Measurements from ENCODE around the gene ZNF362.

Gene ZNF362

GRCh38 chr1:33335020-33335419, 78.7 kb downstream of the ZNF362 start:
- no peak for DNase-seq

DNA sequence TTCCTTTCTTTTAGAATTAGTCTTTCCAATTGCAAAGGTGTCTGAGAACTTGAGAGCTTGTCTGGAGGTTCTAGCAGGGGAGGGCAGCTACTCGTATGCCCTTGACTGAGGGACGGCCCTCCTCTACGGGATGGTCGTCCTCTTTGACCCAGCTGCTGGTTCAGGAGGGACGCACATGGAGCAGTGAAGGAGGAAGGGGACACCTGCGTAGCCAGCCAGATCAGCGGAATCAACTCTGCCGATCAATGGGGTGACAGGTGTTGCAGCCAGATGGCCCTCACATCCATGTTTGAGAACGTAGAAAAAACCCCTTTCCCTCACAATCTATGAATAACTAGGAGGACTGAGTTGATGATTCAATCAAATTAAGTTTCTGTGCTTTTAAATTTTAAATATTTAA, 80.3 kb downstream of the ZNF362 start:
- no peaks in the 10 kb centered on the region for H3K27me3 ChIP-seq (ENCODE audit: insufficient read depth, low read length, poor library complexity)
- no peak overlapping the region for H2AFZ ChIP-seq (ENCODE audit: low read depth, low read length)
- no peaks in the 10 kb centered on the region for H3K9me3 ChIP-seq (ENCODE audit: insufficient read depth, low read length, severe bottlenecking)
- H3K36me3 ChIP-seq (ENCODE audit: insufficient read depth, low read length), result peaks cover 52% of the 10 kb centered on the region
- H4K20me1 ChIP-seq (ENCODE audit: insufficient read depth, low read length), result peaks cover 85% of the 10 kb centered on the region
- DNase-seq (no peak), ATAC-seq (ENCODE audit: insufficient read depth, low read depth) (no peak)
- no peak overlapping the region for H3K4me3 ChIP-seq (ENCODE audit: low read depth in 1 of 2, low read length in 2 of 2)
- TF ChIP-seq CTCF (IDR thresholded peaks at IDR 0.05; ENCODE audit: borderline replicate concordance, extremely low read depth, low read length, poor library complexity, severe bottlenecking), result no peak
- no peak for TF ChIP-seq EZH2 (IDR thresholded peaks at IDR 0.05; ENCODE audit: borderline replicate concordance, low read depth, low read length, severe bottlenecking)
- no peak overlapping the region for H3K9ac ChIP-seq (ENCODE audit: low read depth, low read length)
- no peak overlapping the region for H3K27ac ChIP-seq (ENCODE audit: low read length)
- no peaks in the 10 kb centered on the region for H3K4me1 ChIP-seq (ENCODE audit: insufficient read depth, low read length)
- H3K79me2 ChIP-seq (ENCODE audit: insufficient read depth, low read length), result peaks cover 87% of the 10 kb centered on the region
- no peak overlapping the region for H3K4me2 ChIP-seq (ENCODE audit: insufficient read depth, low read length)

More at GRCh38 chr1:33335020-33335419, 78.7 kb downstream of the ZNF362 start:
- H3K27ac ChIP-seq (ENCODE audit: low read length), result no peak overlapping the region
- H3K79me2 ChIP-seq (ENCODE audit: insufficient read depth, low read length), result peaks cover 72% of the 10 kb centered on the region
- no peaks in the 10 kb centered on the region for H3K4me1 ChIP-seq (ENCODE audit: insufficient read depth, low read length)
- no peak overlapping the region for H3K4me2 ChIP-seq (ENCODE audit: insufficient read depth, low read length)
- no peaks in the 10 kb centered on the region for H3K9me3 ChIP-seq (ENCODE audit: insufficient read depth, low read length, severe bottlenecking)
- H3K9ac ChIP-seq (ENCODE audit: low read depth, low read length), result no peak overlapping the region
- no peak overlapping the region for H2AFZ ChIP-seq (ENCODE audit: low read depth, low read length)
- peaks cover 63% of the 10 kb centered on the region for H3K36me3 ChIP-seq (ENCODE audit: insufficient read depth, low read length)
- TF ChIP-seq EZH2 (IDR thresholded peaks at IDR 0.05; ENCODE audit: borderline replicate concordance, low read depth, low read length, severe bottlenecking), result no peak
- TF ChIP-seq CTCF (IDR thresholded peaks at IDR 0.05; ENCODE audit: borderline replicate concordance, extremely low read depth, low read length, poor library complexity, severe bottlenecking), result no peak
- H4K20me1 ChIP-seq (ENCODE audit: insufficient read depth, low read length), result peaks cover 86% of the 10 kb centered on the region
- peak; percentile 31; the same call in 1 of the 3 replicates for ATAC-seq (ENCODE audit: insufficient read depth, low read depth)
- H3K27me3 ChIP-seq (ENCODE audit: insufficient read depth, low read length, poor library complexity), result no peaks in the 10 kb centered on the region
- no peak overlapping the region for H3K4me3 ChIP-seq (ENCODE audit: low read depth in 1 of 2, low read length in 2 of 2)

- Histone ChIP-seq H2AFZ (ENCODE audit: low read depth, low read length) (no peak overlapping the region), H3K79me2 (ENCODE audit: insufficient read depth, low read length) (peaks cover 95% of the 10 kb centered on the region), H3K4me3 (ENCODE audit: low read depth in 1 of 2, low read length in 2 of 2) (no peak overlapping the region), H3K9me3 (ENCODE audit: insufficient read depth, low read length, severe bottlenecking) (no peaks in the 10 kb centered on the region), H3K4me1 (ENCODE audit: insufficient read depth, low read length) (no peaks in the 10 kb centered on the region), H3K27ac (ENCODE audit: low read length) (no peak overlapping the region), H3K36me3 (ENCODE audit: insufficient read depth, low read length) (peaks cover 52% of the 10 kb centered on the region), H3K4me2 (ENCODE audit: insufficient read depth, low read length) (no peak overlapping the region), H3K9ac (ENCODE audit: low read depth, low read length) (no peak overlapping the region), H3K27me3 (ENCODE audit: insufficient read depth, low read length, poor library complexity) (no peaks in the 10 kb centered on the region), H4K20me1 (ENCODE audit: insufficient read depth, low read length) (peaks cover 85% of the 10 kb centered on the region)
- DNase-seq (no peak), ATAC-seq (ENCODE audit: insufficient read depth, low read depth) (no peak)
- TF ChIP-seq CTCF (IDR thresholded peaks at IDR 0.05; ENCODE audit: borderline replicate concordance, extremely low read depth, low read length, poor library complexity, severe bottlenecking) (no peak), EZH2 (IDR thresholded peaks at IDR 0.05; ENCODE audit: borderline replicate concordance, low read depth, low read length, severe bottlenecking) (no peak)
Measured at GRCh38 chr1:33337441-33337840, 81.1 kb downstream of the ZNF362 start.

DNA sequence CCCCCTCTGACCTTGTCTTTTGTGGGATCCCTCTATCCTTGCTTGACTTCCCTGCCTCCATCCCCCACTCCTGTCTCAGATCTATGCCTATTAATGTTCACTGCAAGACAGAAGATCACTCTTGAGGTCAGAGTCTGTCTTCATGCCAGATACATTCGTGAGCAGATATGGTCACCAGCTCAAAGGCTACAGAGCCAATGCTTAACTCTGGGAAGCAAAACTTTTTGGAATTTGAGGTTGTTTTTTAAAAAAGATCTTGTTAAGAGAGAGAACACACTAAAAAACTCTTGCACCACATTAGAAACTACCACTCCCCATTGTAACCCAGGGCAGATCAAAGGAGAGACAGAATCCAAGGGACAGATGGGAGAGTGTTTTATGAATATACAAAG, 81.8 kb downstream of the ZNF362 start:
- no peak for ATAC-seq (ENCODE audit: insufficient read depth, low read depth)
- TF ChIP-seq CTCF (IDR thresholded peaks at IDR 0.05; ENCODE audit: borderline replicate concordance, extremely low read depth, low read length, poor library complexity, severe bottlenecking) (no peak), EZH2 (IDR thresholded peaks at IDR 0.05; ENCODE audit: borderline replicate concordance, low read depth, low read length, severe bottlenecking) (no peak)
- Histone ChIP-seq H2AFZ (ENCODE audit: low read depth, low read length) (no peak overlapping the region), H3K4me1 (ENCODE audit: insufficient read depth, low read length) (no peaks in the 10 kb centered on the region), H3K4me3 (ENCODE audit: low read depth in 1 of 2, low read length in 2 of 2) (no peak overlapping the region), H3K36me3 (ENCODE audit: insufficient read depth, low read length) (peaks cover 52% of the 10 kb centered on the region), H3K9me3 (ENCODE audit: insufficient read depth, low read length, severe bottlenecking) (no peaks in the 10 kb centered on the region), H3K27ac (ENCODE audit: low read length) (no peak overlapping the region), H3K4me2 (ENCODE audit: insufficient read depth, low read length) (no peak overlapping the region), H3K79me2 (ENCODE audit: insufficient read depth, low read length) (peaks cover 95% of the 10 kb centered on the region), H3K27me3 (ENCODE audit: insufficient read depth, low read length, poor library complexity) (no peaks in the 10 kb centered on the region), H3K9ac (ENCODE audit: low read depth, low read length) (no peak overlapping the region), H4K20me1 (ENCODE audit: insufficient read depth, low read length) (peaks cover 83% of the 10 kb centered on the region)
- DNase-seq, result no peak

All from DND-41 (cell line).